ENCODE results near the gene ZNF274. TPM values are rescaled to one million over a fixed set of nuclear protein-coding genes. Genes with fewer than 3 reads are reported as not detected.

Gene ZNF274
- total RNA-seq: 19.3 and 29.0 TPM in 2 replicates

DNA sequence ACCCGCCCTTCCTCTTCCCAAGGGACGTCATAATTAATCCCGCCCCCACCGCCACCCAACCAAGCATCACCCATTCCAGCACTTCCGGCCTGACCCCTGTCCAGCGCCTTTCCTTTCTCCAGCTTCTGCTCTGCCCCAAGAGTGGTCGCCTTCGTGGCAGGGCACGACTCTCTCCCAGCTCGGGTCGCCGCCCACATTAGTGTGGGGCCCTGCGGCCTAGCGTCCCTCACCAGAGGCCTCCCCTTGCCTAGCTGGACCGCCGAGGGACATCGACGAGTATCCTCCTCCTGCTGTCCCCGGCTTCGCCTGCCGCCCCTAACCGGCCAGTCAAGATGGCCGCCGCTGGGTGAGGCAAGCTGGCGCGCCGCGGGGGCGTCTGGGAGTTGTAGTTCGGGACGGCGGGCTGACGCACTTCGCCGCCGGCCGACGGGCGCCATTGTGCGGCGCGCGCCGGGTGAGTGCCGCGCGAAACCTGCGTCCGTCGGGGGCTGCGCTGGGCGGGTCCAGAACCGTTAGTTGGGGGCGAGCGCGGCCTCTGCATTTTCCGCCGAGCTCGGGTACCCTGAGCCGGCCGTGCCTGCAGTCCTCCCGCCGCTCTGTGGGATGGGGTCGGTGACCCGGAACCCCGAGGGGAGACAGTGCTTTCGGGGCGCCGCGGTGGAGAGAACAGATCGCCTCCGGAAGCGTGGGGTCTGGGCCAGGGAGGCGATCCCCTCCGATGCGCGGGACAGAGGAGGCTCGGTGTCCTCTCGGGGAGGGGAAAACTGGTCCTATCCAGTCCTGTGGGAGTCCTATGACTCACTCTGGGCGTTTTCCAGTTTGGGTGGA, at the start of gene ZNF274:
TSS of gene ZNF274 (plus strand) at position 73 of the 828 bp plus-strand sequence. CDS start 905 bp downstream, outside the sequence.

DNA sequence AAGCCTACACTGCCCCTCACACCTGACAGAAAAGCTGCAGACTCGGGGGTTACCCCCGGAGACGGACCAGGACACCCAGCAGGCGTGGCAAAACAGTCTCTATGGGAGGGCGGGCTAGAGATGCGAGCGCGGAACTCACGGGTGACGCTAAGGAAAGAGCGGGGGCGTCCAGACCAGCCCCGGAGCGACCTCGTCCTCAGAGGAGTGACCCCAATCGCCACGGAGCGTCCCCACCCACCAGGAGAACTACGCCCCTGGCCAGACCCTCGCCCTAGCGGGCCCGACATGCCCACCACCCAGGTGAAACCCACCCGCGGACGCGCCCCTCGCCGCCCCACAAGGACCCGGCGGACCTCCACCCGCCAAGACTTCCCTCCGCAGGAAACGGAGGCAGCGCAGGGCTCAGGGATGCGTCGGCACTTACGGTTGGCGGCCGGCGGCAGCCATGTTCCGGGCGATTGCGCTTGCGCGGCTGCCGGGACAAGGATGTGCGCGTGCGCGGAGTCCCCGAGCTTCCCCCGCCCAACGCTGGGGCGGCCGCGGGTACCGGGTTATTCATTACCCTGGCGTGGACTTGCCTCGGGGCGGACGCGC, 32.4 kb upstream of the ZNF274 start, which contains the start of gene ZNF329:
TSS of gene ZNF329 (minus strand) at position 462 of the 594 bp plus-strand sequence. CDS start 21,286 bp downstream, outside the sequence.

DNA sequence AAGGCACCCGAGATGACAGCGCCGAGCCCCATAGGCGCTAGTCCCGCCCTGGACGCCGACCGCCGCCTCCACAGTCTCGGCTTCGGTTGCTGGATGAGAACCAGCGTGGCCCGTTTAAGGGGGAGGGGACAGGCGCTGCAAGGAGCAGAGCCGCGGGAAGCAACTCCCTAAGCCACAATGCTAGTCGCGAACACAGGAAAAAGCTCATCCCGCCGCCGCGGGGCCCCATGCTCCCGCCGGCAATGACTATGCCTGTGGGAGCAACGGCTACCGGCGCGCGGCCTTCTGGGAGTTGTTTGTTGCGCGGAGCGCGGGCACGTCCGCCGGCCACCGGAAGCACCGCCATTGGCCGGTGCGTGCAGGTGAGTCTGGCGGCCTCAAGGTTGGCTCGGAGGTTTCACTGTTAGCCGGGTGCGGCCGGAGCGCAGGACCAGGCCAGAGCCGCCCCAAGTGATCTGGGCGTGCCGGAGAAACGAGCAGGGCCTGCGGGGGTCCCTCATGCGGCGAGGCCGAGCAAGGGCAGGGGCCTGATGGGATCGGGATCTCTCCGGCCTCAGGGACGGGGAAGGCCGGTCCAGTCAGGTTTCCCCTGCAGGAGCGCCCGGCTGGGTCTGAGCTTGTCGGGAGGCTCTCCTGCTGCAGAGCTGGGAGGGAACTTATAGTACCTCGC, 45.9 kb downstream of the ZNF274 start, which contains the start of gene ZNF544:
TSS of gene ZNF544 (plus strand) at position 330 of the 670 bp plus-strand sequence. CDS start 15,110 bp downstream, outside the sequence.

Other genes with a start within 250 kb of the ZNF274 start
- 1.3 and 1.6 TPM in 2 replicates for gene ZNF418, start 247.7 kb upstream of the ZNF274 start, total RNA-seq
- 1.5 and 6.3 TPM in 2 replicates for gene ZNF256, start 235.4 kb upstream of the ZNF274 start, total RNA-seq
- not detected in 2 replicates for gene C19orf18, start 208.5 kb upstream of the ZNF274 start, total RNA-seq
- gene ZNF606, start 180.2 kb upstream of the ZNF274 start, total RNA-seq: 4.9 and 25.6 TPM in 2 replicates
- gene ZSCAN1, start 149.0 kb upstream of the ZNF274 start, total RNA-seq: 0.54 TPM in 1 of 2 replicates, not detected in the other
- gene ZNF135, start 123.8 kb upstream of the ZNF274 start, total RNA-seq: 2.7 and 2.9 TPM in 2 replicates
- 27.4 and 33.0 TPM in 2 replicates for gene ZSCAN18, start 84.8 kb upstream of the ZNF274 start, total RNA-seq
- gene ZNF329, start 32.3 kb upstream of the ZNF274 start, total RNA-seq: 8.6 and 12.1 TPM in 2 replicates
- gene ZNF544, start 45.9 kb downstream of the ZNF274 start, total RNA-seq: 13.4 and 64.2 TPM in 2 replicates
- 4.9 and 6.6 TPM in 2 replicates for gene ZNF8, start 95.9 kb downstream of the ZNF274 start, total RNA-seq
- 32.9 and 64.4 TPM in 2 replicates for gene ERVK3-1, start 122.3 kb downstream of the ZNF274 start, total RNA-seq
- 1.9 and 2.0 TPM in 2 replicates for gene ZSCAN22, start 143.9 kb downstream of the ZNF274 start, total RNA-seq
- 95.4 and 130 TPM in 2 replicates for gene A1BG, start 170.4 kb downstream of the ZNF274 start, total RNA-seq
- 0.18 and 0.97 TPM in 2 replicates for gene ZNF497, start 179.7 kb downstream of the ZNF274 start, total RNA-seq
- gene ZNF837, start 198.0 kb downstream of the ZNF274 start, total RNA-seq: 4.5 and 5.0 TPM in 2 replicates
- 2,709 and 3,064 TPM in 2 replicates for gene RPS5, start 204.2 kb downstream of the ZNF274 start, total RNA-seq
- not detected in 2 replicates for gene RNF225, start 212.6 kb downstream of the ZNF274 start, total RNA-seq
- 13.0 and 15.4 TPM in 2 replicates for gene ZNF584, start 225.6 kb downstream of the ZNF274 start, total RNA-seq